Testis (tissue), 3 donors: ENCODE data around the gene MTA1. TPM values are rescaled to one million over a fixed set of nuclear protein-coding genes. Genes with fewer than 3 reads are reported as not detected.

Experiments
- DNase-seq: peaks from one replicate; pipeline ENCODE4 v3.0.0-alpha.2; 2019
- H3K27ac ChIP-seq, 2 donors: fragments of 200-600 bp; sonication (generic); one replicate each; pipeline ENCODE4 v1.5.1; 2019
- H3K27me3 ChIP-seq: fragments of 200-600 bp; sonication (generic); one replicate; pipeline ENCODE4 v1.5.1; 2019
- H3K36me3 ChIP-seq: fragments of 200-600 bp; sonication (generic); one replicate; pipeline ENCODE4 v1.5.1; 2017; ENCODE audit warnings: low read depth; ENCODE audit errors: missing control alignments
- H3K4me1 ChIP-seq: fragments of 200-600 bp; sonication (generic); one replicate; pipeline ENCODE4 v1.5.1; 2019
- H3K4me3 ChIP-seq, 2 donors: fragments of 200-600 bp; sonication (generic); one replicate each; pipeline ENCODE4 v1.5.1; 2017 to 2019
- H3K9me3 ChIP-seq: fragments of 200-600 bp; sonication (generic); one replicate; pipeline ENCODE4 v1.5.1; 2017
- CTCF ChIP-seq, 3 experiments: fragments of 450-650 bp in 2 of 3; fragments of 200-600 bp in 1 of 3; sonication (generic) in 1 of 3; IDR thresholded peaks; one replicate each; pipeline ENCODE4 v1.5.1; 2016 to 2019; ENCODE audit warnings: antibody characterized with exemption in 3 of 3, mild to moderate bottlenecking in 2 of 3, moderate library complexity in 1 of 3
- POLR2A ChIP-seq: fragments of 450-650 bp; IDR thresholded peaks from one replicate; pipeline ENCODE4 v1.6.1; 2017; ENCODE audit warnings: antibody characterized with exemption, mild to moderate bottlenecking, moderate library complexity
- WGBS, 2 donors: methylation state at CpG; one replicate each; pipeline ENCODE4 v1.1.5; 2018; 5-methylcytosine and 5-hydroxymethylcytosine counted together
- intact Hi-C: fragments of 100-400 bp; cut with DNase I; formaldehyde crosslinking; loops from one replicate; pipeline ENCODE4 v1.15.1; 2023; ENCODE audit warnings: low total_unique reads
- polyA plus RNA-seq: library from polyadenylated mRNA; stranded (reverse); fragments of 350-450 nt; fragmentation: Illumina TruSeq; extraction: RNeasy Lipid Tissue Mini Kit (QIAGEN cat#74804); gene quantifications from one replicate; pipeline ENCODE4 v1.2.3, GENCODE V29; 2014; ENCODE audit warnings: low read depth, low replicate concordance; ENCODE audit not compliant: insufficient read depth
- total RNA-seq, 2 donors: library from RNA; depleted of rRNA; stranded (reverse); fragments of >200 nt; gene quantifications; one replicate each; pipeline ENCODE4 v1.2.3, GENCODE V29; 2016

The MTA1 gene
- total and polyA plus RNA-seq, 3 donors from 2014 or later: 118 to 135 (median 120) TPM

DNA sequence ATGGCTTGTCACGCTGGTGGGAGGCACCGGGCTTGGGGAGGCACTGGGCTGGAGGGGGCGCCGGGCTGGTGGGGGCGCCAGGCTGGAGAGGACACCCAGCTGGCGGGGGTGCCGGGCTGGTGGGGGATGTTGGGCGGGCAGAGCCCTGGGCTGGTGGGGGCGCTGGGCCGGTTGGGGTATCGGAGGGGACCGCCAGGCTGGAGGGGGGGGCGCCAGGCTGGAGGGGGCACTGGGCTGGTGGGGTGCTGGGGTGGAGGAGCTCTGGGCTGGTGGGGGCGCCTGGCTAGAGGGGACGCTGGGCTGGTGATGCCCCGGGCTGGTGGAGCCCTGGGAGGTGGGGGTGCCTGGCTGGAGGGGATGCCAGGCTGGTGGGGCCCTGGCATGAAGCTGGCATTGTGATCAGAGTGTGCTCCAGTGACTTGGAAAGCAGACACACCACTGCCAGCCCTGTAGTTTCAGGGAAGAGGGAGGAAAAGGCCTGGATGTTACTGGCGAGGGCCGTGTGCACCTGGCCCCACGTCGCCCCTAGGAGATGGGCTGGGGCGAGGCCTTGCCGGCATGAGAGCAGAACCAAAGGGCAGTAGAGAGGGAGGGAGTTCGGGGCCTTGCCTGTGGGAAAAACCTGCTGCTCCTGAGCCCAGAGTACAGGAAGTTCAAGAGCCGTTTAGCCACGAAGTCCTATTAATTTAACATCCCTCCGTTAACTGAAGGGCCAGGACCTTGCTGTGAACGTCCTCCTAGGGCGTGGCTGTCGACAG is 84.5 kb downstream of the MTA1 start:
- Histone ChIP-seq H3K27me3 (no peaks in the 10 kb centered on the region), H3K27ac (no peak overlapping the region), H3K4me1 (peaks cover 6% of the 10 kb centered on the region), H3K4me3 (no peak overlapping the region), H3K36me3 (no peaks in the 10 kb centered on the region), H3K9me3 (no peaks in the 10 kb centered on the region)
- 70 to 72% methylated on average over 25 to 28 of the region's 29 CpGs for WGBS, 2 donors
- DNase-seq: no peak
- TF ChIP-seq CTCF (IDR thresholded peaks at IDR 0.05) (no peak), POLR2A (no peak)
- intact Hi-C loops: no loop called here

GRCh38 chr14:105505101-105505500 is 85.5 kb downstream of the MTA1 start:
- Histone ChIP-seq H3K36me3 (no peaks in the 10 kb centered on the region), H3K4me1 (no peaks in the 10 kb centered on the region), H3K27ac (no peak overlapping the region), H3K4me3 (no peak overlapping the region), H3K27me3 (no peaks in the 10 kb centered on the region), H3K9me3 (no peaks in the 10 kb centered on the region)
- 92 to 94% methylated on average over 8 to 12 of the region's 16 CpGs for WGBS, 2 donors
- no peak for DNase-seq
- TF ChIP-seq CTCF (IDR thresholded peaks at IDR 0.05) (no peak), POLR2A (no peak)
- intact Hi-C loops: no loop called here

- H3K27ac ChIP-seq: no peak overlapping the region
- DNase-seq: no peak
- 78 to 89% methylated on average over 15 to 17 of the region's 17 CpGs for WGBS, 2 donors
- H3K4me3 ChIP-seq: no peak overlapping the region
- TF ChIP-seq POLR2A (no peak), CTCF (IDR thresholded peaks at IDR 0.05) (no peak)
- H3K9me3 ChIP-seq: no peaks in the 10 kb centered on the region
- no peaks in the 10 kb centered on the region for H3K27me3 ChIP-seq
- intact Hi-C loops: no loop called here
- H3K36me3 ChIP-seq: no peaks in the 10 kb centered on the region
- H3K4me1 ChIP-seq: no peaks in the 10 kb centered on the region
Observed at GRCh38 chr14:105507247-105507646, 87.6 kb downstream of the MTA1 start.

- DNase-seq: no peak
- Histone ChIP-seq H3K4me3 (no peak overlapping the region), H3K9me3 (no peaks in the 10 kb centered on the region), H3K27me3 (no peaks in the 10 kb centered on the region), H3K27ac (no peak overlapping the region), H3K4me1 (no peaks in the 10 kb centered on the region), H3K36me3 (no peaks in the 10 kb centered on the region)
- WGBS, 2 donors: 79 to 85% methylated on average over 16 of the region's 16 CpGs
- intact Hi-C loops: no loop called here
- TF ChIP-seq POLR2A (no peak), CTCF (IDR thresholded peaks at IDR 0.05) (no peak)
Observed at GRCh38 chr14:105508069-105508468, 88.4 kb downstream of the MTA1 start.

GRCh38 chr14:105508601-105509000 is 89.0 kb downstream of the MTA1 start:
- intact Hi-C loops: no loop called here
- Histone ChIP-seq H3K27ac (no peak overlapping the region), H3K27me3 (no peaks in the 10 kb centered on the region), H3K4me1 (no peaks in the 10 kb centered on the region), H3K4me3 (no peak overlapping the region), H3K9me3 (no peaks in the 10 kb centered on the region), H3K36me3 (no peaks in the 10 kb centered on the region)
- WGBS, 2 donors: 86 to 93% methylated on average over 12 of the region's 12 CpGs
- DNase-seq: no peak
- TF ChIP-seq CTCF (IDR thresholded peaks at IDR 0.05) (no peak), POLR2A (no peak)
